ENCODE measurements around the gene GNA12.

DNA sequence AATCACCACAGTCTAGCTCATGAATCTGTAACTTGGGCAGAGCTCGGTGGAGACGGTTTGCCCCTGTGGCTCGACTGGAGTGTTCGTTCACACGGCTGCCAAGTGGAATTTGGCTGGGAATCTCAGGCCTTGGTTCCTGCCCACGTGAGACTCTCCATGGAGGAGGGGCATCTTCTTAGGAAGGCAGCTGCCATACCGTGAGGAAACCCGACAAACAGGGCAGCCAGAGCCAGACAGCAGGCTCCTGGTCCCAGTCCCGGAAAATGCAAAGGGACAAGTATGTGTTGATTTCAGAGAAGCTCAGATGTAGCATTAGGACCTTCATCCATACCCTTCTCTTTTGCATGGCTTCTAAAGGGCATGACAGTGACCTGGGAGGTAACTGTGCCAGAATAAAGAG, 129.5 kb downstream of the GNA12 start:
- TF ChIP-seq, protein P1, sequence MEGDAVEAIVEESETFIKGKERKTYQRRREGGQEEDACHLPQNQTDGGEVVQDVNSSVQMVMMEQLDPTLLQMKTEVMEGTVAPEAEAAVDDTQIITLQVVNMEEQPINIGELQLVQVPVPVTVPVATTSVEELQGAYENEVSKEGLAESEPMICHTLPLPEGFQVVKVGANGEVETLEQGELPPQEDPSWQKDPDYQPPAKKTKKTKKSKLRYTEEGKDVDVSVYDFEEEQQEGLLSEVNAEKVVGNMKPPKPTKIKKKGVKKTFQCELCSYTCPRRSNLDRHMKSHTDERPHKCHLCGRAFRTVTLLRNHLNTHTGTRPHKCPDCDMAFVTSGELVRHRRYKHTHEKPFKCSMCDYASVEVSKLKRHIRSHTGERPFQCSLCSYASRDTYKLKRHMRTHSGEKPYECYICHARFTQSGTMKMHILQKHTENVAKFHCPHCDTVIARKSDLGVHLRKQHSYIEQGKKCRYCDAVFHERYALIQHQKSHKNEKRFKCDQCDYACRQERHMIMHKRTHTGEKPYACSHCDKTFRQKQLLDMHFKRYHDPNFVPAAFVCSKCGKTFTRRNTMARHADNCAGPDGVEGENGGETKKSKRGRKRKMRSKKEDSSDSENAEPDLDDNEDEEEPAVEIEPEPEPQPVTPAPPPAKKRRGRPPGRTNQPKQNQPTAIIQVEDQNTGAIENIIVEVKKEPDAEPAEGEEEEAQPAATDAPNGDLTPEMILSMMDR (conservative IDR thresholded peaks at IDR 0.05; ENCODE audit: low read depth, low read length), result no peak
- TF ChIP-seq EZH2 (IDR thresholded peaks at IDR 0.05; ENCODE audit: borderline replicate concordance, low read depth, low read length, poor library complexity, severe bottlenecking), result no peak

Measured in A673 (cell line).